Tibial nerve (tissue), 4 donors: ENCODE results near the gene MSH3. TPM values are rescaled to one million over a fixed set of nuclear protein-coding genes. Genes with fewer than 3 reads are reported as not detected.
"Not testable (repeated sequence)": the region's sequence is repeated elsewhere in the genome, so short reads cannot be mapped to it uniquely, and the experiment has no call there.

Source experiments
- DNase-seq, 2 donors: peaks; one replicate each; pipeline ENCODE4 v3.0.0-alpha.2; 2019; ENCODE audit warnings: low spot score in 2 of 2
- H3K27ac ChIP-seq, 4 donors: fragments of 200-600 bp; sonication (generic) in 3 of 4; one replicate each; pipeline ENCODE4 v1.5.1; 2017 to 2019; ENCODE audit warnings: mild to moderate bottlenecking in 1 of 4
- H3K27me3 ChIP-seq, 2 donors: fragments of 200-600 bp; sonication (generic) in 1 of 2; one replicate each; pipeline versions ENCODE4 v1.5.1 to v1.6.0; 2017 to 2019
- H3K36me3 ChIP-seq, 3 donors: fragments of 200-600 bp; sonication (generic); one replicate each; pipeline ENCODE4 v1.5.1; 2018 to 2019
- H3K4me1 ChIP-seq, 4 donors: fragments of 200-600 bp; sonication (generic) in 3 of 4; one replicate each; pipeline ENCODE4 v1.5.1; 2017 to 2019
- H3K4me3 ChIP-seq, 4 donors: fragments of 200-600 bp; sonication (generic) in 3 of 4; one replicate each; pipeline ENCODE4 v1.5.1; 2017 to 2019; ENCODE audit warnings: mild to moderate bottlenecking in 1 of 4, moderate library complexity in 1 of 4
- H3K9me3 ChIP-seq, 4 donors: fragments of 200-600 bp; sonication (generic) in 3 of 4; one replicate each; pipeline ENCODE4 v1.5.1; 2017 to 2019
- CTCF ChIP-seq, 5 experiments: fragments of 200-600 bp in 3 of 5; fragments of 450-650 bp in 2 of 5; sonication (generic) in 3 of 5; IDR thresholded peaks; one replicate each; pipeline ENCODE4 v1.5.1; 2016 to 2019; ENCODE audit warnings: antibody characterized with exemption in 5 of 5, mild to moderate bottlenecking in 3 of 5, moderate library complexity in 2 of 5
- EP300 ChIP-seq, 2 donors: sonication (generic); formaldehyde crosslinking; IDR thresholded peaks; one replicate each; pipeline ENCODE4 v1.6.1; 2017; ENCODE audit warnings: antibody characterized with exemption in 2 of 2, mild to moderate bottlenecking in 1 of 2
- POLR2A ChIP-seq, 2 donors: fragments of 450-650 bp; IDR thresholded peaks; one replicate each; pipeline ENCODE4 v1.6.1; 2017; ENCODE audit warnings: antibody characterized with exemption in 2 of 2, mild to moderate bottlenecking in 2 of 2, moderate library complexity in 2 of 2
- WGBS, 2 donors: methylation state at CpG; one replicate each; pipeline ENCODE4 v1.1.5; 2018; 5-methylcytosine and 5-hydroxymethylcytosine counted together
- total RNA-seq, 4 donors: library from RNA; depleted of rRNA; stranded (reverse); fragments of >200 nt; gene quantifications; one replicate each; pipeline ENCODE4 v1.1.0, GENCODE V29; 2016

Gene MSH3
- total RNA-seq, 4 donors from 2014 or later = 8.8 to 16.8 (median 12.4) TPM

- H3K4me3 ChIP-seq = no peak overlapping the region
- H3K36me3 ChIP-seq = peaks cover 0 to 35% (median 0%) of the 10 kb centered on the region in 3 donors
- 84 to 85% methylated on average over 4 of the region's 4 CpGs for WGBS, 2 donors
- no peaks in the 10 kb centered on the region for H3K4me1 ChIP-seq
- DNase-seq = no peak
- no peaks in the 10 kb centered on the region for H3K27me3 ChIP-seq
- no peak for TF ChIP-seq CTCF (IDR thresholded peaks at IDR 0.05)
- TF ChIP-seq EP300 (IDR thresholded peaks at IDR 0.05) = no peak
- no peak for TF ChIP-seq POLR2A (IDR thresholded peaks at IDR 0.05)
- no peaks in the 10 kb centered on the region for H3K9me3 ChIP-seq
- H3K27ac ChIP-seq = no peak overlapping the region
Measured at GRCh38 chr5:80871541-80871961, 217.1 kb downstream of the MSH3 start.

GRCh38 chr5:80874162-80874561 is 219.7 kb downstream of the MSH3 start:
- Histone ChIP-seq H3K36me3 (peaks cover 0 to 37% (median 0%) of the 10 kb centered on the region in 3 donors), H3K27ac (no peak overlapping the region), H3K27me3 (no peaks in the 10 kb centered on the region), H3K4me1 (no peaks in the 10 kb centered on the region), H3K9me3 (no peaks in the 10 kb centered on the region), H3K4me3 (no peak overlapping the region)
- 82 to 87% methylated on average over 2 of the region's 2 CpGs for WGBS, 2 donors
- DNase-seq = no peak
- TF ChIP-seq CTCF (IDR thresholded peaks at IDR 0.05) (no peak), POLR2A (IDR thresholded peaks at IDR 0.05) (no peak), EP300 (IDR thresholded peaks at IDR 0.05) (no peak)

- no peak overlapping the region for H3K4me3 ChIP-seq
- DNase-seq = no peak
- TF ChIP-seq CTCF (IDR thresholded peaks at IDR 0.05) (no peak), POLR2A (IDR thresholded peaks at IDR 0.05) (no peak), EP300 (IDR thresholded peaks at IDR 0.05) (no peak)
- WGBS, 2 donors = 76 to 83% methylated on average over 3 of the region's 3 CpGs
- H3K27ac ChIP-seq = no peak overlapping the region
- H3K36me3 ChIP-seq = peaks cover 0 to 53% (median 0%) of the 10 kb centered on the region in 3 donors
- H3K4me1 ChIP-seq = no peaks in the 10 kb centered on the region
- no peaks in the 10 kb centered on the region for H3K9me3 ChIP-seq
- no peaks in the 10 kb centered on the region for H3K27me3 ChIP-seq
Measured at GRCh38 chr5:80877592-80877991, 223.1 kb downstream of the MSH3 start.

- H3K4me1 ChIP-seq = peaks cover 0 to 5% (median 0%) of the 10 kb centered on the region in 4 donors
- no peak overlapping the region for H3K27ac ChIP-seq
- no peaks in the 10 kb centered on the region for H3K27me3 ChIP-seq
- WGBS, 2 donors = 96 to 97% methylated on average over 4 of the region's 4 CpGs
- H3K9me3 ChIP-seq = no peaks in the 10 kb centered on the region
- no peak overlapping the region for H3K4me3 ChIP-seq
- DNase-seq = no peak
- no peak for TF ChIP-seq EP300 (IDR thresholded peaks at IDR 0.05)
- TF ChIP-seq CTCF (IDR thresholded peaks at IDR 0.05) = no peak
- TF ChIP-seq POLR2A (IDR thresholded peaks at IDR 0.05) = no peak
- H3K36me3 ChIP-seq = peaks cover 0 to 34% (median 0%) of the 10 kb centered on the region in 3 donors
Measured at GRCh38 chr5:80881726-80882125, 227.3 kb downstream of the MSH3 start.

GRCh38 chr5:80883390-80883789 is 228.9 kb downstream of the MSH3 start:
- H3K36me3 ChIP-seq = peaks cover 0 to 28% (median 0%) of the 10 kb centered on the region in 3 donors
- H3K27me3 ChIP-seq, H3K27ac ChIP-seq, H3K4me1 ChIP-seq, H3K4me3 ChIP-seq, DNase-seq, H3K9me3 ChIP-seq: not testable (repeated sequence)
- WGBS, 2 donors = 95 to 98% methylated on average over 3 of the region's 3 CpGs
